ENCODE data around the gene MRPL24. TPM values are rescaled to one million over a fixed set of nuclear protein-coding genes. Genes with fewer than 3 reads are reported as not detected.
A peak's percentile ranks its signal among the peaks of the same experiment; 100 is the strongest.

MRPL24 gene
- total RNA-seq, 2 donors from 2014 or later = 55.0 to 67.1 TPM

DNA sequence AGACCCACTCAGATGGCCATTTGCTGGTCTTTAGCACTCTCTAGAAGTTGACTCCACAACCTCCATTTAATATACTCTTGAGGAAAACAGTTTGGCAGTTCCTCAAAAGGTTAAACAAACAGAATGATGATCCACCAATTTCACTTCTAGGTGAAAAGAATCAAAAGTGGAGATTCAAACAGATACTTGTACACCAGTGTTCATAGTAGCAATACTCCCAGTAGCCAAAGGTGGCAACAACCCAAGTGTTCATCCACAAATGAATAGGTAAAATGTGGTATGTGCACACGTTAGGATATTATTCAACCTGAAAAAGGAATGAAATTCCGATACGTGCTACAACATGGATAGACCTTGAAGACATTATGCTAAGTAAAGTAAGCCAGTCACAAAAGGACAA is 32.7 kb upstream of the MRPL24 start:
- H3K4me3 ChIP-seq = no peak overlapping the region
- peaks cover 5% of the 10 kb centered on the region for H3K4me1 ChIP-seq (replicated peaks)
- intact Hi-C loops (cut with DNase I) = no loop called here
- no peaks in the 10 kb centered on the region for H3K27me3 ChIP-seq (replicated peaks; ENCODE audit: insufficient read depth)
- H3K36me3 ChIP-seq = no peaks in the 10 kb centered on the region
- no peak for TF ChIP-seq POLR2AphosphoS5 (IDR thresholded peaks at IDR 0.05)
- TF ChIP-seq, protein P1, sequence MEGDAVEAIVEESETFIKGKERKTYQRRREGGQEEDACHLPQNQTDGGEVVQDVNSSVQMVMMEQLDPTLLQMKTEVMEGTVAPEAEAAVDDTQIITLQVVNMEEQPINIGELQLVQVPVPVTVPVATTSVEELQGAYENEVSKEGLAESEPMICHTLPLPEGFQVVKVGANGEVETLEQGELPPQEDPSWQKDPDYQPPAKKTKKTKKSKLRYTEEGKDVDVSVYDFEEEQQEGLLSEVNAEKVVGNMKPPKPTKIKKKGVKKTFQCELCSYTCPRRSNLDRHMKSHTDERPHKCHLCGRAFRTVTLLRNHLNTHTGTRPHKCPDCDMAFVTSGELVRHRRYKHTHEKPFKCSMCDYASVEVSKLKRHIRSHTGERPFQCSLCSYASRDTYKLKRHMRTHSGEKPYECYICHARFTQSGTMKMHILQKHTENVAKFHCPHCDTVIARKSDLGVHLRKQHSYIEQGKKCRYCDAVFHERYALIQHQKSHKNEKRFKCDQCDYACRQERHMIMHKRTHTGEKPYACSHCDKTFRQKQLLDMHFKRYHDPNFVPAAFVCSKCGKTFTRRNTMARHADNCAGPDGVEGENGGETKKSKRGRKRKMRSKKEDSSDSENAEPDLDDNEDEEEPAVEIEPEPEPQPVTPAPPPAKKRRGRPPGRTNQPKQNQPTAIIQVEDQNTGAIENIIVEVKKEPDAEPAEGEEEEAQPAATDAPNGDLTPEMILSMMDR (IDR thresholded peaks at IDR 0.05) = no peak
- TF ChIP-seq POLR2A (IDR thresholded peaks at IDR 0.05) = no peak
- DNase-seq (ENCODE audit: low spot score) = no peak
- 87% methylated on average over 3 of the region's 3 CpGs for WGBS
- H3K9me3 ChIP-seq = no peaks in the 10 kb centered on the region
- H3K27ac ChIP-seq = no peak overlapping the region

DNA sequence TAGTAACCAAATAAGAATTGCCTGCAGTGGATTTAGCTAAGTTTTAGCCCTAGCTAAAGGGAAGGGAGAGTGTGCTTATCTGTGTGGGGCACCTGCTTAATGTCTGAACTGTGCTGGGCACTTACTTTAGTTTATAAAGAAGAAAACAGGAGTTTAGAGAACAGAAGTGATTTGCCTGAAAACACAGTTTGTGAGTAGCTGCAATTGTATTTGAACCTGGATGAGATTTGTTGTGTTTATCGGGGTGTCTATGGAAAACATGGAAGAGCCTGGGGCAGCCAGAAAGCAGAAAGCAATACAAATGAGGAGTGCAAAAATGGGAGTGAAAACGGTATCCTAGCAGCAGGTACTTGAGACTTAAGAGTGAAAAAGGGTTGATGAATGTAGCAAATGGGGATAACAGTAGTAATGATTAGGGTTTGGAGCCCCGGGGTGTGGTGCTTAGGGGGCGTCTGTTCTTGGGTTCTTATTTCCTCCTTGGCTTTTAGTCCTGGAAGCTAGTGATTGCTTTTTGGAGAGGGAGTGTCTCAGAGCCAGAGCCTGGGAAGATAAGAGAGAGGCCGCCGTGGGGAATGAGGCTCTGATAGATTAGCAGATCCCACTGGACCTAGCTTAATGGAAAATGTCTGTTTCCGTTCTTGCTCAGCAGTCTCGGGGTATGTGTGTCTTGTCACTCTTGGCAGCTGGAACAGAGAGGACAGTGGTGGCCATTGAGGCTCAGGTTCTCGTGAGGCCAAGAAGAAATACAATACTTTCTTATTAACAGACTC is 32.0 kb upstream of the MRPL24 start:
- WGBS = 57% methylated on average over 9 of the region's 9 CpGs
- no peaks in the 10 kb centered on the region for H3K27me3 ChIP-seq (replicated peaks; ENCODE audit: insufficient read depth)
- H3K27ac ChIP-seq = no peak overlapping the region
- H3K9me3 ChIP-seq = no peaks in the 10 kb centered on the region
- peaks cover 5% of the 10 kb centered on the region for H3K4me1 ChIP-seq (replicated peaks)
- no peak overlapping the region for H3K4me3 ChIP-seq
- intact Hi-C loops (cut with DNase I) = no loop called here
- DNase-seq (ENCODE audit: low spot score) = no peak
- TF ChIP-seq POLR2AphosphoS5 (IDR thresholded peaks at IDR 0.05) (no peak), POLR2A (IDR thresholded peaks at IDR 0.05) (no peak)
- TF ChIP-seq, protein P1 (IDR thresholded peaks at IDR 0.05) = no peak
- H3K36me3 ChIP-seq = no peaks in the 10 kb centered on the region

DNA sequence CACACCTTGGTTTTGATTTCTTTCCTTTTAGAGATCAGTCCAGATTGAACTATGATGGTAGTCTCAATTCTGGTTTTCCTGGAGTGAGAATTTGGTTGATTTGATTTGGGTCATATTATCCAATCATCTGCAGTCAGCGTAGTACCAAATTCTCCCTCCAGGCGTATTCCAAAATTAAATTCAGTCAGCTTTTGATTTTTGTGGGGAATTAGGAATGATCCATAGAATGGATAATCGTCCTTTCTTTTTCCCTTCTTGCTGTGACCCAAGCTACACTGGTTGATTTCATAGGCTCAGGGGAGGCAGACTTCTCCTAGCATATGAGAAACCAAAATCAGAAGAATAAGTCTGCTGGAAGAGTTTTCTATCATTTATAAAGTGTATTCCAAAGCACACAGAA is 31.3 kb upstream of the MRPL24 start:
- H3K27me3 ChIP-seq (replicated peaks; ENCODE audit: insufficient read depth) = no peaks in the 10 kb centered on the region
- DNase-seq (ENCODE audit: low spot score) = no peak
- TF ChIP-seq POLR2AphosphoS5 (IDR thresholded peaks at IDR 0.05) (no peak), POLR2A (IDR thresholded peaks at IDR 0.05) (no peak)
- TF ChIP-seq, protein P1 (IDR thresholded peaks at IDR 0.05) = no peak
- H3K4me1 ChIP-seq (replicated peaks) = peaks cover 5% of the 10 kb centered on the region
- H3K27ac ChIP-seq = no peak overlapping the region
- 84% methylated on average over 3 of the region's 3 CpGs for WGBS
- no peaks in the 10 kb centered on the region for H3K9me3 ChIP-seq
- no peak overlapping the region for H3K4me3 ChIP-seq
- no peaks in the 10 kb centered on the region for H3K36me3 ChIP-seq
- intact Hi-C loops (cut with DNase I) = no loop called here

GRCh38 chr1:156768610-156769295 is 27.9 kb upstream of the MRPL24 start:
- TF ChIP-seq POLR2AphosphoS5 (IDR thresholded peaks at IDR 0.05) (no peak), POLR2A (IDR thresholded peaks at IDR 0.05) (no peak)
- TF ChIP-seq, protein P1 (IDR thresholded peaks at IDR 0.05) = no peak
- Histone ChIP-seq H3K4me3 (peak overlapping the region; percentile 69 to 89), H3K36me3 (no peaks in the 10 kb centered on the region), H3K4me1 (replicated peaks) (peaks cover 5% of the 10 kb centered on the region), H3K27ac (peak overlapping the region in 1 of 2 donors; percentile 80), H3K9me3 (no peaks in the 10 kb centered on the region), H3K27me3 (replicated peaks; ENCODE audit: insufficient read depth) (no peaks in the 10 kb centered on the region)
- whole genome bisulfite sequencing = 14% methylated on average over 8 of the region's 8 CpGs
- intact Hi-C loops (cut with DNase I) = no loop called here
- DNase-seq (ENCODE audit: low spot score) = no peak

Data from prostate gland (tissue), 2 donors.